Liver (tissue), 9 donors: ENCODE results near the gene BPIFB4. TPM values are rescaled to one million over a fixed set of nuclear protein-coding genes. Genes with fewer than 3 reads are reported as not detected.

Experiments
- DNase-seq: peaks from one replicate; pipeline ENCODE4 v3.0.0-alpha.2; 2017; ENCODE audit warnings: low spot score
- H3K27ac ChIP-seq, 2 donors: one replicate each; pipeline ENCODE4 v1.7.0; 2013; ENCODE audit warnings: inconsistent platforms in 2 of 2, low read length in 2 of 2, control low read depth in 1 of 2, low read depth in 1 of 2, mild to moderate bottlenecking in 1 of 2
- H3K27me3 ChIP-seq, 4 donors: one replicate each; pipeline versions ENCODE4 v1.6.1 to v1.7.0; 2013; ENCODE audit warnings: low read length in 3 of 4, inconsistent platforms in 1 of 4, mild to moderate bottlenecking in 1 of 4, moderate library complexity in 1 of 4; ENCODE audit not compliant: control insufficient read depth in 4 of 4, insufficient read depth in 4 of 4
- H3K36me3 ChIP-seq, 4 donors: one replicate each; pipeline versions ENCODE4 v1.6.1 to v1.7.0; 2013; ENCODE audit warnings: low read length in 3 of 4, mild to moderate bottlenecking in 3 of 4, low read depth in 1 of 4, moderate library complexity in 1 of 4; ENCODE audit not compliant: control insufficient read depth in 4 of 4, insufficient read depth in 3 of 4
- H3K4me1 ChIP-seq, 4 donors: one replicate each; pipeline versions ENCODE4 v1.6.1 to v1.7.0; 2013; ENCODE audit warnings: low read length in 3 of 4, mild to moderate bottlenecking in 3 of 4, moderate library complexity in 1 of 4; ENCODE audit not compliant: control insufficient read depth in 4 of 4, insufficient read depth in 4 of 4
- H3K4me3 ChIP-seq, 3 donors: one replicate each; pipeline versions ENCODE4 v1.6.1 to v1.7.0; 2013; ENCODE audit warnings: low read length in 3 of 3, control low read depth in 1 of 3, low read depth in 1 of 3, mild to moderate bottlenecking in 1 of 3
- H3K9ac ChIP-seq, 2 donors: one replicate each; pipeline ENCODE4 v1.7.0; 2013; ENCODE audit warnings: low read length in 2 of 2, mild to moderate bottlenecking in 2 of 2, moderate library complexity in 2 of 2, control low read depth in 1 of 2, low read depth in 1 of 2
- H3K9me3 ChIP-seq, 4 donors: one replicate each; pipeline versions ENCODE4 v1.6.1 to v1.7.0; 2013; ENCODE audit warnings: low read length in 3 of 4; ENCODE audit not compliant: control insufficient read depth in 4 of 4
- EGR1 ChIP-seq, 2 donors: IDR thresholded peaks; 2 replicates each; pipeline ENCODE4 v1.6.1; 2016 to 2018; ENCODE audit warnings: antibody characterized with exemption in 2 of 2, low read depth in 2 of 2
- FOXA1 ChIP-seq: IDR thresholded peaks from 2 replicates; pipeline ENCODE4 v1.6.1; 2016; ENCODE audit warnings: antibody characterized with exemption
- FOXA2 ChIP-seq: IDR thresholded peaks from 2 replicates; pipeline ENCODE4 v1.6.1; 2016; ENCODE audit warnings: antibody characterized with exemption
- GABPA ChIP-seq, 2 donors: IDR thresholded peaks in 1 of 2; conservative IDR thresholded peaks in 1 of 2; 2 replicates each; pipeline ENCODE4 v1.6.1; 2016; ENCODE audit warnings: antibody characterized with exemption in 2 of 2, mild to moderate bottlenecking in 1 of 2, moderate library complexity in 1 of 2
- HNF4A ChIP-seq, 2 donors: conservative IDR thresholded peaks; 2 replicates each; pipeline ENCODE4 v1.6.1; 2016; ENCODE audit warnings: antibody characterized with exemption in 2 of 2, mild to moderate bottlenecking in 2 of 2
- HNF4G ChIP-seq: IDR thresholded peaks from 2 replicates; pipeline ENCODE4 v1.6.1; 2016; ENCODE audit warnings: antibody characterized with exemption
- JUND ChIP-seq, 2 donors: IDR thresholded peaks; 2 replicates each; pipeline ENCODE4 v1.6.1; 2016; ENCODE audit warnings: antibody characterized with exemption in 2 of 2
- NR2F2 ChIP-seq: IDR thresholded peaks from 2 replicates; pipeline ENCODE4 v1.6.1; 2016; ENCODE audit warnings: antibody characterized with exemption
- RAD21 ChIP-seq, 2 donors: IDR thresholded peaks; 2 replicates each; pipeline ENCODE4 v1.6.1; 2016; ENCODE audit warnings: antibody characterized with exemption in 2 of 2, mild to moderate bottlenecking in 2 of 2
- REST ChIP-seq: IDR thresholded peaks from 2 replicates; pipeline ENCODE4 v1.6.1; 2016; ENCODE audit warnings: antibody characterized with exemption, mild to moderate bottlenecking
- RXRA ChIP-seq, 2 donors: IDR thresholded peaks; 2 replicates each; pipeline ENCODE4 v1.6.1; 2017 to 2018; ENCODE audit warnings: antibody characterized with exemption in 2 of 2, mild to moderate bottlenecking in 1 of 2
- SP1 ChIP-seq: IDR thresholded peaks from 2 replicates; pipeline ENCODE4 v1.6.1; 2018; ENCODE audit warnings: antibody characterized with exemption, mild to moderate bottlenecking
- TAF1 ChIP-seq: conservative IDR thresholded peaks from 2 replicates; pipeline ENCODE4 v1.6.1; 2016; ENCODE audit warnings: antibody characterized with exemption, mild to moderate bottlenecking
- YY1 ChIP-seq: IDR thresholded peaks from 2 replicates; pipeline ENCODE4 v1.6.1; 2016; ENCODE audit warnings: antibody characterized with exemption, mild to moderate bottlenecking
- WGBS: extraction: QIAGEN DNeasy Blood & Tissue Kit; methylation state at CpG from one replicate; pipeline ENCODE4 v1.1.7; 2013; 5-methylcytosine and 5-hydroxymethylcytosine counted together
- polyA plus RNA-seq, 2 donors: library from polyadenylated mRNA; stranded (reverse) in 1 of 2; unstranded in 1 of 2; fragments of 200-250 nt in 1 of 2; fragments of >200 nt in 1 of 2; fragmentation: Nextera tagmentation in 1 of 2; extraction: Ambion mirVana in 1 of 2; gene quantifications; one replicate each; pipeline versions ENCODE4 v1.2.1 to v1.2.3, GENCODE V29; 2013 to 2015
- total RNA-seq, 2 donors: library from RNA; depleted of rRNA; stranded (reverse); fragments of >200 nt; gene quantifications; one replicate each; pipeline ENCODE4 v1.2.3, GENCODE V29; 2014
- TF ChIP-seq, protein P1 (sequence below): fragments of 150-350 bp; IDR thresholded peaks from 2 replicates; pipeline ENCODE4 v1.5.1; 2017; ENCODE audit warnings: improper control_type of control experiment, low read depth, low read length; ENCODE audit not compliant: missing input control
- TF ChIP-seq, protein P2 (sequence below): IDR thresholded peaks from 2 replicates; pipeline ENCODE4 v1.6.1; 2016; ENCODE audit warnings: antibody characterized with exemption
- TF ChIP-seq, protein P3 (sequence below): IDR thresholded peaks from 2 replicates; pipeline ENCODE4 v1.6.1; 2016; ENCODE audit warnings: antibody characterized with exemption
- TF ChIP-seq, protein P4 (sequence below): IDR thresholded peaks from 2 replicates; pipeline ENCODE4 v1.6.1; 2016; ENCODE audit warnings: antibody characterized with exemption
- donor health status: healthy.
- donor health status: healthy.
- donor health status: healthy.
- donor health status: healthy.
- donor health status: healthy.

The BPIFB4 gene
- total and polyA plus RNA-seq, 4 donors: 0.16 TPM; not detected in 3

DNA sequence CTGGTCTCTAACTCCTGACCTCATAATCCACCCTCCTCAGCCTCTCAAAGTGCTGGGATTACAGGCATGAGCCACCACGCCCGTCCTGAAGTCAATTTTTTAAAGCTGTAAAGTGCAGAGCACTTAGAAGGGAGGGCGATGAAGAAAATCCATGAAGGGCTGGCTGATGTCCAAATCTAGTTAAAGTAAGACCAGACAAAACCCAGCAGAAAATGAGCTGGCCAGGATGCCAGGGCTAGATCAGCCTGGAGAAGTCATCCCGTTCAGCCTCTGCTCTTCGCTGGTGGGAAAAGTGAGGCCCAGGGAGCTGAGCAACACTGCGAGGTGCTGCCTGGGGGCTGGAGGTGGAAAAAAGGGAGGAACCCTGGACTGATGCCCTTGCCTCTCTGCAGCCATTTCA is 3.1 kb downstream of the BPIFB4 start:
- Histone ChIP-seq H3K9me3 (no peaks in the 10 kb centered on the region), H3K9ac (no peak overlapping the region), H3K4me3 (no peak overlapping the region), H3K27me3 (no peaks in the 10 kb centered on the region), H3K36me3 (no peaks in the 10 kb centered on the region), H3K27ac (no peak overlapping the region), H3K4me1 (no peaks in the 10 kb centered on the region)
- TF ChIP-seq GABPA (IDR thresholded peaks at IDR 0.05 in 1 of 2, conservative IDR thresholded peaks at IDR 0.05 in 1 of 2) (no peak), YY1 (no peak), RXRA (IDR thresholded peaks at IDR 0.05) (no peak), JUND (IDR thresholded peaks at IDR 0.05) (no peak), FOXA1 (no peak), RAD21 (IDR thresholded peaks at IDR 0.05) (no peak), NR2F2 (no peak), HNF4A (conservative IDR thresholded peaks at IDR 0.05) (no peak), TAF1 (no peak), REST (no peak), EGR1 (IDR thresholded peaks at IDR 0.05; ENCODE audit: low read depth in 2 of 2) (no peak), SP1 (no peak), FOXA2 (no peak), HNF4G (no peak)
- TF ChIP-seq, protein P1, sequence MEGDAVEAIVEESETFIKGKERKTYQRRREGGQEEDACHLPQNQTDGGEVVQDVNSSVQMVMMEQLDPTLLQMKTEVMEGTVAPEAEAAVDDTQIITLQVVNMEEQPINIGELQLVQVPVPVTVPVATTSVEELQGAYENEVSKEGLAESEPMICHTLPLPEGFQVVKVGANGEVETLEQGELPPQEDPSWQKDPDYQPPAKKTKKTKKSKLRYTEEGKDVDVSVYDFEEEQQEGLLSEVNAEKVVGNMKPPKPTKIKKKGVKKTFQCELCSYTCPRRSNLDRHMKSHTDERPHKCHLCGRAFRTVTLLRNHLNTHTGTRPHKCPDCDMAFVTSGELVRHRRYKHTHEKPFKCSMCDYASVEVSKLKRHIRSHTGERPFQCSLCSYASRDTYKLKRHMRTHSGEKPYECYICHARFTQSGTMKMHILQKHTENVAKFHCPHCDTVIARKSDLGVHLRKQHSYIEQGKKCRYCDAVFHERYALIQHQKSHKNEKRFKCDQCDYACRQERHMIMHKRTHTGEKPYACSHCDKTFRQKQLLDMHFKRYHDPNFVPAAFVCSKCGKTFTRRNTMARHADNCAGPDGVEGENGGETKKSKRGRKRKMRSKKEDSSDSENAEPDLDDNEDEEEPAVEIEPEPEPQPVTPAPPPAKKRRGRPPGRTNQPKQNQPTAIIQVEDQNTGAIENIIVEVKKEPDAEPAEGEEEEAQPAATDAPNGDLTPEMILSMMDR: no peak
- TF ChIP-seq, protein P2, sequence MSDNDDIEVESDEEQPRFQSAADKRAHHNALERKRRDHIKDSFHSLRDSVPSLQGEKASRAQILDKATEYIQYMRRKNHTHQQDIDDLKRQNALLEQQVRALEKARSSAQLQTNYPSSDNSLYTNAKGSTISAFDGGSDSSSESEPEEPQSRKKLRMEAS: no peak
- TF ChIP-seq, protein P3, sequence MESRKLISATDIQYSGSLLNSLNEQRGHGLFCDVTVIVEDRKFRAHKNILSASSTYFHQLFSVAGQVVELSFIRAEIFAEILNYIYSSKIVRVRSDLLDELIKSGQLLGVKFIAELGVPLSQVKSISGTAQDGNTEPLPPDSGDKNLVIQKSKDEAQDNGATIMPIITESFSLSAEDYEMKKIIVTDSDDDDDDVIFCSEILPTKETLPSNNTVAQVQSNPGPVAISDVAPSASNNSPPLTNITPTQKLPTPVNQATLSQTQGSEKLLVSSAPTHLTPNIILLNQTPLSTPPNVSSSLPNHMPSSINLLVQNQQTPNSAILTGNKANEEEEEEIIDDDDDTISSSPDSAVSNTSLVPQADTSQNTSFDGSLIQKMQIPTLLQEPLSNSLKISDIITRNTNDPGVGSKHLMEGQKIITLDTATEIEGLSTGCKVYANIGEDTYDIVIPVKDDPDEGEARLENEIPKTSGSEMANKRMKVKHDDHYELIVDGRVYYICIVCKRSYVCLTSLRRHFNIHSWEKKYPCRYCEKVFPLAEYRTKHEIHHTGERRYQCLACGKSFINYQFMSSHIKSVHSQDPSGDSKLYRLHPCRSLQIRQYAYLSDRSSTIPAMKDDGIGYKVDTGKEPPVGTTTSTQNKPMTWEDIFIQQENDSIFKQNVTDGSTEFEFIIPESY: no peak
- TF ChIP-seq, protein P4, sequence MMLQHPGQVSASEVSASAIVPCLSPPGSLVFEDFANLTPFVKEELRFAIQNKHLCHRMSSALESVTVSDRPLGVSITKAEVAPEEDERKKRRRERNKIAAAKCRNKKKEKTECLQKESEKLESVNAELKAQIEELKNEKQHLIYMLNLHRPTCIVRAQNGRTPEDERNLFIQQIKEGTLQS: no peak
- DNase-seq: no peak
- WGBS: 53% methylated on average over 6 of the region's 6 CpGs
